Glutamatergic neuron (in vitro differentiated cells): ENCODE data around the gene NAGPA. TPM values are rescaled to one million over a fixed set of nuclear protein-coding genes. Genes with fewer than 3 reads are reported as not detected.
A peak's percentile ranks its signal among the peaks of the same experiment; 100 is the strongest.
"Not testable (repeated sequence)": the region's sequence is repeated elsewhere in the genome, so short reads cannot be mapped to it uniquely, and the experiment has no call there.

Experiments used
- DNase-seq: peaks from one replicate; pipeline ENCODE4 v3.0.0; 2022
- H3K27ac Mint-ChIP-seq: one replicate; pipeline ENCODE4 v1.8.0; 2020; ENCODE audit warnings: mild to moderate bottlenecking, mixed read lengths, inconsistent platforms; ENCODE audit not compliant: unreplicated experiment
- H3K27me3 Mint-ChIP-seq: one replicate; pipeline ENCODE4 v1.8.0; 2020; ENCODE audit warnings: mild to moderate bottlenecking, moderate library complexity, mixed read lengths, inconsistent platforms; ENCODE audit not compliant: unreplicated experiment
- H3K36me3 Mint-ChIP-seq: one replicate; pipeline ENCODE4 v1.8.0; 2020; ENCODE audit warnings: mild to moderate bottlenecking, mixed read lengths, inconsistent platforms; ENCODE audit not compliant: unreplicated experiment
- H3K4me1 Mint-ChIP-seq: one replicate; pipeline ENCODE4 v1.8.0; 2020; ENCODE audit warnings: mild to moderate bottlenecking, low read depth, mixed read lengths, inconsistent platforms; ENCODE audit not compliant: unreplicated experiment
- H3K4me3 Mint-ChIP-seq: one replicate; pipeline ENCODE4 v1.8.0; 2020; ENCODE audit warnings: mild to moderate bottlenecking, mixed read lengths, inconsistent platforms; ENCODE audit not compliant: unreplicated experiment
- H3K9me3 Mint-ChIP-seq: one replicate; pipeline ENCODE4 v1.8.0; 2020; ENCODE audit warnings: mild to moderate bottlenecking, moderate library complexity, mixed read lengths, inconsistent platforms; ENCODE audit not compliant: unreplicated experiment
- CTCF ChIP-seq: fragments of 200-600 bp; sonication (generic); IDR thresholded peaks from one replicate; pipeline ENCODE4 v1.5.0; 2021; ENCODE audit not compliant: partially characterized antibody, unreplicated experiment
- long read RNA-seq: library from polyadenylated mRNA; unstranded; transcript quantifications from one replicate; pipeline ENCODE4 v2.0.0, GENCODE V29; 2020; ENCODE audit not compliant: unreplicated experiment
- total RNA-seq: library from RNA; stranded (reverse); fragmentation: NEBNext Ultra II Directional; extraction: Animal tissue kit (Norgen Biotek cat#: 25700); gene quantifications from one replicate; pipeline ENCODE4 v1.2.1, GENCODE V29; 2021; ENCODE audit not compliant: unreplicated experiment

Gene NAGPA
- total RNA-seq: 9.7 TPM
- long read RNA-seq, partial matches to known transcripts: 2 of 8 reads
- long read RNA-seq, other reads (novel, unspliced or antisense): 4 of 8 reads

- H3K27ac Mint-ChIP-seq: peak within 1 kb of the TSS; percentile 73
Observed at GRCh38 chr16:5033256-5034166, at the start of gene NAGPA. Gene NAGPA, minus strand, starts transcription at chr16:5033935. Its CDS starts 21 bp downstream, at chr16:5033914.

GRCh38 chr16:5080996-5081395 is 47.3 kb upstream of the NAGPA start:
- not testable (repeated sequence) for DNase-seq, H3K4me1 Mint-ChIP-seq, H3K27ac Mint-ChIP-seq, H3K4me3 Mint-ChIP-seq, H3K9me3 Mint-ChIP-seq, H3K27me3 Mint-ChIP-seq, H3K36me3 Mint-ChIP-seq

More at GRCh38 chr16:5033256-5034166, at the start of gene NAGPA:
- peaks cover 2% of the 10 kb centered on the region for H3K4me1 Mint-ChIP-seq
- DNase-seq: peak; percentile 91
- peak within 1 kb of the TSS; percentile 89 for H3K4me3 Mint-ChIP-seq
- peaks cover 10% of the 10 kb centered on the region for H3K27me3 Mint-ChIP-seq
- H3K9me3 Mint-ChIP-seq: peaks cover 8% of the 10 kb centered on the region
- no peaks in the 10 kb centered on the region for H3K36me3 Mint-ChIP-seq
- no peak for TF ChIP-seq CTCF

GRCh38 chr16:5080461-5080860 is 46.7 kb upstream of the NAGPA start:
- H3K9me3 Mint-ChIP-seq, H3K27me3 Mint-ChIP-seq, DNase-seq, H3K27ac Mint-ChIP-seq, H3K36me3 Mint-ChIP-seq, H3K4me3 Mint-ChIP-seq, H3K4me1 Mint-ChIP-seq: not testable (repeated sequence)

- no peak for DNase-seq
- TF ChIP-seq CTCF: no peak
- no peaks in the 10 kb centered on the region for H3K27me3 Mint-ChIP-seq
- H3K36me3 Mint-ChIP-seq: no peaks in the 10 kb centered on the region
- no peaks in the 10 kb centered on the region for H3K9me3 Mint-ChIP-seq
- no peak overlapping the region for H3K27ac Mint-ChIP-seq
- no peak overlapping the region for H3K4me3 Mint-ChIP-seq
- H3K4me1 Mint-ChIP-seq: no peaks in the 10 kb centered on the region
Observed at GRCh38 chr16:5078626-5079025, 44.9 kb upstream of the NAGPA start.

- Mint-ChIP-seq H3K9me3 (no peaks in the 10 kb centered on the region), H3K36me3 (no peaks in the 10 kb centered on the region), H3K27ac (no peak overlapping the region), H3K4me1 (peaks cover 2% of the 10 kb centered on the region), H3K4me3 (no peak overlapping the region), H3K27me3 (no peaks in the 10 kb centered on the region)
- no peak for DNase-seq
- no peak for TF ChIP-seq CTCF
Observed at GRCh38 chr16:5077304-5077703, 43.6 kb upstream of the NAGPA start.

GRCh38 chr16:5075637-5076036 is 41.9 kb upstream of the NAGPA start:
- Mint-ChIP-seq H3K27me3 (peaks cover 3% of the 10 kb centered on the region), H3K9me3 (no peaks in the 10 kb centered on the region), H3K4me1 (peaks cover 2% of the 10 kb centered on the region), H3K27ac (no peak overlapping the region), H3K4me3 (no peak overlapping the region), H3K36me3 (no peaks in the 10 kb centered on the region)
- no peak for DNase-seq
- no peak for TF ChIP-seq CTCF

- not testable (repeated sequence) for H3K27me3 Mint-ChIP-seq, H3K9me3 Mint-ChIP-seq, H3K27ac Mint-ChIP-seq, H3K4me3 Mint-ChIP-seq, H3K4me1 Mint-ChIP-seq, H3K36me3 Mint-ChIP-seq, DNase-seq
Observed at GRCh38 chr16:5073771-5074170, 40.0 kb upstream of the NAGPA start.
